Colon (tissue), 2 donors: ENCODE data around the gene SSTR5.
"Not testable (repeated sequence)": the region's sequence is repeated elsewhere in the genome, so short reads cannot be mapped to it uniquely, and the experiment has no call there.

ENCODE experiments used
- FAIRE-seq: peaks from 2 replicates; lab custom pipeline; 2012; peaks lifted over from hg19 to GRCh38; lab: Jason Lieb, UNC
- donor health status: control.
- donor health status: control.

Gene SSTR5

GRCh38 chr16:1075546-1075945, 3.0 kb downstream of the SSTR5 start:
- FAIRE-seq, result no peak

DNA sequence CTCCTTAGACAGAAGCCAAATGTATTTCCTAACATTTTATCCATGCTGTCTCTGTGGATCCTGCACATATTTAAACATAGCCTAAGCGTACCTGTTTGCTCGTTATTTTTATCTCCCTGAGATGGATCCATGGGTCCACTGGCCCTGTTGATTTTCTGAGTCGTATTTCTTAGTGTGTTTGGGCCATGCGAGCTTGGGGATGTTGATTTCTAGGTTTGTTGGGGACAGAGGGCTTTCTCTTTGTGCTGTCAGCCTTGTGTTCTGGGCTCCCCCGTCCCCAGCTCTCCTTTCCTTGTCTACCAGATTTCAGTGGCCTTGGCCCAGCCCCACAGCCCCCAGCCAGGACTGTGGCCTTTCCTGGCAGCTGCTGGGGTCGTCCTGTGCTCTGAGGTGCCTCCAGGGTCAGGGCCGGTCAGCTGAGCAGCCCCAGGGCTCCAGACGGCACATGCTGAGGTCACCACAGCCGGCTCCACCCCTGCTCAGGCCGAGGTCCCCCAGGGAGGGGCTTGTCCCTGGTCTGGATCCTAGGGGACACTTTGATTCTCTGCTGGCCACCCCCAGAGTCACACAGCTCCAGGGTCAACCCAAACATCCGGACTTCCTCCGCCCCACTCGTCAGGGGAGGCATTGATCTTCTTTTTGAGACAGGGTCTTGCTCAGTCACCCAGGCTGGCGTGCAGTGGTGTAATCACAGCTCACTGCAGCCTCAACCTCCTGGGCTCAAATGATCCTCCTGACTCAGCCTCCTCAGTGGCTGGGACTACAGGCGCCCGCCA, 4.4 kb downstream of the SSTR5 start:
- FAIRE-seq, result no peak

DNA sequence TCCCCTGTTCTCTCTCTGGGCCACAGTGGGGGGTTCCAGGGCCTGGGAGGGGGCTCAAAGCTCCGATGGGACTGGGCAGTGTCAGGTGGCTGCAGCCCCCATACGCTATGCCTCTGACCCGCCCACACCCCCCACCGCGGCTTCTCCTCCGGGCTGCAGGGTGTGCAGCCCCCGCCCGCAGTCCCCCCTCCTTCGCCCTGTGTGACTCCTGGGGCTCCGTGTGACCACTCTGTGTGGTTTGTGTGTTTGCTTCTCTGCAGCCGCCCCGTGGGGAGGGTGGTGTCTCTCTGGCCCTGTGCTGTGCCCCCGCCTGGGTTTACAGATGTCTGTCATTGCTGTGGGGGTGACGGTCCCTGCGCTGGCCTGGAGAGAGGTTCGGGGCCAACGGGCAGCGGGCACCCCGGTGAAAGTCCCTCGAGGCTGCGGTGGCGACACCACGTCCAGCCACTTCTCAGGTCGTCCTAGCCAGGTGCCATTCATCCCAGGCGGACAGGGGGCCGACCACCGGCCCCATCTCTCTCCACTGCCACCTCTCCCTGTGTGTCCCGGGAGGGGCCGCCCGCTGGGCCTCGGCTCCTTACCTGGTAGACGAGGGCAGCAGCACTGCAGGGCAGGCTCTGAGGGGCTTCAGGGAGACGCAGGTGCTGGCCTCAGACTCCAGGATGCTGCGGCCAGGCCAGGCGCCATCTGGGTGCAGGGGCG, 5.5 kb downstream of the SSTR5 start:
- no peak for FAIRE-seq

GRCh38 chr16:1078579-1079021, 6.1 kb downstream of the SSTR5 start:
- no peak for FAIRE-seq

DNA sequence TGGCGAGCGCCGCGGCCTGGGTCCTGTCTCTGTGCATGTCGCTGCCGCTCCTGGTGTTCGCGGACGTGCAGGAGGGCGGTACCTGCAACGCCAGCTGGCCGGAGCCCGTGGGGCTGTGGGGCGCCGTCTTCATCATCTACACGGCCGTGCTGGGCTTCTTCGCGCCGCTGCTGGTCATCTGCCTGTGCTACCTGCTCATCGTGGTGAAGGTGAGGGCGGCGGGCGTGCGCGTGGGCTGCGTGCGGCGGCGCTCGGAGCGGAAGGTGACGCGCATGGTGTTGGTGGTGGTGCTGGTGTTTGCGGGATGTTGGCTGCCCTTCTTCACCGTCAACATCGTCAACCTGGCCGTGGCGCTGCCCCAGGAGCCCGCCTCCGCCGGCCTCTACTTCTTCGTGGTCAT, 6.8 kb downstream of the SSTR5 start:
- FAIRE-seq, result no peak

- FAIRE-seq, result no peak
These were observed 7.4 kb downstream of the SSTR5 start for GRCh38 chr16:1079786-1080525.

GRCh38 chr16:1080801-1081733, 8.5 kb downstream of the SSTR5 start:
- no peak for FAIRE-seq

- no peak for FAIRE-seq
These were observed 9.3 kb downstream of the SSTR5 start for GRCh38 chr16:1081734-1082265.

- FAIRE-seq, result no peak
These were observed 9.9 kb downstream of the SSTR5 start for GRCh38 chr16:1082266-1082951.

DNA sequence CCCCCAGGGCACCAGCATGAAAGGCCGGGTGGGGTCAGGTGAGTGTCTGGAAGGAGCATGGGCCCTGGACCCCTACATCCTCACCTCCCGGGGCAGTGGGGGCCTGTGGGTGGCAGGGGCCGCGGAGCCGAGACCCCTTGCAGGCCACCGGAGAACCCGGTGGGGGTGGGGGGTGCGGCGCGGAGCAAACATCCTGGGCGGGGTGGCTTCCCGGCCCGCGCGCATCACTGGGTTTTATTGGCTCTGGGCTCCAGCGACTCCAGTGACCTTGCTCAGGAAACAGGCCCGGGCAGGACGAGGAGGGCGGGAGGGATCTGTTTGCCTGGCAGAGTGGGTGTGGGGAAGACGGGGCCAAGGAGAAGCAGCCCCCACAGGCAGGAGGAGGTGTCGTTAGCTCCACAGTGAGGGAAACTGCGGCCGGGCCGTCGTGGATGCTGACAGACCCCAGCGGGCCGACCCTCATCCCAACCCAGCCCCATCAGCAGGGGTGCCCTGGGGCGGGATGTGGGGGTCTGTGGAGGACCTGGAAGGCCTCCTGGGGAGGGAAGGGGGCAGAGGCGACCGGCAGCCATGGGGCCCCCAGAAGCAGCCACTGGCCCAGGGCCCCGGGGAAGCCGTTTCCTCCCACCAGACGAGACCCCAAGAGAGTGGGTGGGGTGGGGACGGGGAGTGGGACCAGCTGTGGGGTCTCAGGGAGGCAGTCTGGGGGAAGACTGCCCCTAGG, 10.6 kb downstream of the SSTR5 start:
- FAIRE-seq, result no peak

- FAIRE-seq, result no peak
These were observed 12.4 kb downstream of the SSTR5 start for GRCh38 chr16:1084971-1085370.

DNA sequence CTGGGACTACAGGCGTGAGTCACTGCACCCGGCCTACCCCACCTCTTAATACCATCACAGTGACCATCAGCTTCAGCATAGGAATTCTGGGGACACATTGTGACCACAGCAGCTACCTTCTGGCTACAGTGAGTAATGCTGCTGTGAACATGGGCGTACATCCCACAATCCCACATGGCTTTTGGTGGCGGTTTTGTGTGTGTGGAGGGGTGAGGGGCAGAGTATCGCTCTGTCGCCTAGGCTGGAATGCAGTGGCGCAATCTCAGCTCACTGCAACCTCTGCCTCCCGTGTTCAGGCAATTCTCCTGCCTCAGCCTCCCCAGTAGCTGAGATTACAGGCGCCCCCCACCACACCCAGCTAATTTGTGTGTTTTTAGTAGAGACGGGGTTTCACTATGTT, 13.9 kb downstream of the SSTR5 start:
- not testable (repeated sequence) for FAIRE-seq

GRCh38 chr16:1088295-1089170, 16.0 kb downstream of the SSTR5 start:
- FAIRE-seq, result no peak

DNA sequence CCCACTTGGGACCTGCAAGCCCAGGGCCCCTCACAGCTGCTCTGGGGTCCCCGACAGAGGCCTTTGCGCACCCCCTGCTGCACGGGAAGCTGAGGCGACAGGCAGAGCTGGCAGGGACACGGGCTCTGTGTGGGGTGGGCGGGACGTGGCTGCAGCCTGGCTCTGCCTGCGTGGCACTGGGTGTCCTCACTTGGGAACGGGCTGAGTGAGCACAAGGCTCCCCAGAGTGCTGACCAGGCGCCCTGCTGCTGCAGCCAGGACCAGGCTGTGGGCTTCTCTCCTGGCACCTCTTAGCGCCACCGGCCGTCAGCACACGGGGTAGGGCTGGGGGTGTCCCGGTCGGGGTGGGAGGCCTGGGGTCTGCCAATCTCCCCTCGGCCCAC, 16.9 kb downstream of the SSTR5 start:
- FAIRE-seq, result no peak

DNA sequence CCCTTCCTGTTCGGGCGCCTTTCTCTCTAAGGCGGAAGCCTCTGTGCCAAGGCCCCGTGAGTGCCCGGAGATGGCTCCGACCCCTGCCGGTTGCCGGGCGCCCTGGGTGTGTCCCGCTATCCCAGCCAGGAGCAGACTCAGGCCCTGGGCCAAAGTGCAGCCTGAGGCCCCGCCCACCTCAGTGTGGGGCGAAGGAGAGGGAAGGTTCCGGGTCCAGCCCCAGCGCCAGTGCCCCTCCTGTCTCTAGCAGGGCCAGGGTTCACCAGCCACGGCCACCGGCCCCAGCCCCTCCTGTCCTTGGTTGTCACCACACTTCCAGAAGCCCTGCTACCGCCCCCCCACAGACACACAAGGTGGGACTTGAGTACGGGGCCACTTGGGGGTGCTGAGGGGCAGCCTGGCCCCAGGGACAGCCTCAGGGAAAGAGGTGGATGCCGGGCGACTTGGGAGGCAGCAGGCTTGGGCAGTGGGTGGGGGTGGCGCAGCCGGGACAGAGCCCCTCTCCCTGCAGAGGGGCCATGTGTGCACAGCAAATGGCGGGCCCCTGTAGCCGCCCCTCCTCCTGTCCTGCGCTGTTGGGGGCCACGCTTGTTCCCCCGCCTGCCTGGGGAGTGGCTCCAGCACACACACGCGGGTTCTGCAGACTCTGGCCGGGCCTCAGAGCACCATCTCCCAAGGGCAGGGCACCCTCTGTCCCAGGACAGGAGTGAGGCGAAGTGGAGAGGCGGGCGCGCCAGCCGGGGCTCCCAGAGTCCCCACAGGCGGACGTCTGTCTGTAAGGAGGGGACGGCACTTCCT, 17.5 kb downstream of the SSTR5 start:
- no peak for FAIRE-seq

DNA sequence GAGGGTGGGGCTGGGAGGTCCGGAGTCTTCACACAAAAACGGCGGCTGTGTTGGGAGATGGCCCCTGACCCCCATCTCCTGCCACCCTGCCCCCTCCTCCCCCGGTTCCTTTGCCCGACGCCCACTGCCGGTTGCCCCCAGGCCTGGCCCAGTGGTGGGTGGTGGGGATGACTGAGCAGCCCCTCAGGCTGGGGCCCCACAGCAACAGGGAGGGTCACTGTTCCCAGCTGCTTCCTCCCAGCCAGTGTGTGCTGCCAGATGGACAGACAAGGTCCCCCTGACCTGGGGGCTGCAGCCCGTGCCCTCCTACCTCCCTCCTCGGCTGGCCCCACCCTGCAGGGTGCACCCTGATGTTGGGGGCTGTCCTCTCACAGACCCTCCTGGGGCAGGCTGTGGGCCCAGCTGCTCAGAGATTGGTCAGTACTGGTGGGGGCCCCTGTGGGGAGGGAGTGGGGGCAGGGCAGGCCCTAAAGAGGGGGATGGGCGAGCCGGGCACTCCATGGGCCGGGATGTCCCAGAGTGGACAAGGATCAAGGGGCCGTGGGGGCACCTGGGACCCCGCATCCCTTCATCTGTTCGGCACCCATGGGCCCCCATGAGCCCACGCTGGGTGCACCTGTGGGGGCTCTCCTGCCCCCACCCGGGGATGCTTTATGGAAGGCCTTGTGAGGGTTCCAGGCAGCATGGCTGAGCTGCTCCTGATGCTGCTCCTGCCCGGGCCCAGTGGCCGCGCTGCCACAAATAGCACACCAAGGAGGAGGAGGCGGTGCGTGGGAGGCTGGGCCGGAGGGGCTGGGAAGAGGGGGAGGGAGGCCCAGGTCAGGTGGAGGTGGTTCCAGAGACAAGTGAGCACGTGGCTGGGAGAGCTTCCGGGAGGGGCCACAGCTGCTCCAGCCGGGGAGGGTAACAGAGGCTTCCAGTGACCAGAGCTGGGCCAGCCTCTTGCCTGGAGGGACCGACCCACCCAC, 18.4 kb downstream of the SSTR5 start:
- FAIRE-seq, result no peak

DNA sequence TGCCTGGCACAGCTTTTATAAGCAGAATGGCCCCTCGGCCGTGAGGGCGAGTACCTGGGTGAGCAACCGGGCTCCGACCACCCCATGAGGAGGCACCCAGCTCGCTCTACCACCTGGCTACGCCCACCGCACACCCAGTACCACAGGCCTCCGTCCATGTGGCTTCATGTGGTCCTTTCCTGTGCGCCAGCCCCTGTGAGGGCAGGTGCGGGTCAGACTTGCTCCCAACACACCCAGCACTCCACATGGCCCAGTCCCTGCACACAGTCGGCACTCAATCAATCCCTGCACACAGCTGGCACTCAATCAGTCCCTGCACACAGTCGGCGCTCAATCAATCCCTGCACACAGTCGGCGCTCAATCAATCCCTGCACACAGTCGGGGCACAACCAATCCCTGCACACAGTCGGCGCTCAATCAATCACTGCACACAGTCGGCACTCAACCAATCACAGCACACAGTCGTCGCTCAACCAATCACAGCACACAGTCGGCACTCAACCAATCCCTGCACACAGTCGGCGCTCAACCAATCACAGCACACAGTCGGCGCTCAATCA, 19.5 kb downstream of the SSTR5 start:
- no peak for FAIRE-seq
